CD4-positive, alpha-beta T cell treated with Interleukin-1 beta for 1 hour (primary cell): Measurements from ENCODE around the gene MAGED4B.
"Not testable (repeated sequence)": the region's sequence is repeated elsewhere in the genome, so short reads cannot be mapped to it uniquely, and the experiment has no call there.

Source experiments
- DNase-seq, 2 donors: peaks; one replicate each; pipeline ENCODE4 v3.0.0-alpha.2; 2020 to 2022

The MAGED4B gene, protein sequence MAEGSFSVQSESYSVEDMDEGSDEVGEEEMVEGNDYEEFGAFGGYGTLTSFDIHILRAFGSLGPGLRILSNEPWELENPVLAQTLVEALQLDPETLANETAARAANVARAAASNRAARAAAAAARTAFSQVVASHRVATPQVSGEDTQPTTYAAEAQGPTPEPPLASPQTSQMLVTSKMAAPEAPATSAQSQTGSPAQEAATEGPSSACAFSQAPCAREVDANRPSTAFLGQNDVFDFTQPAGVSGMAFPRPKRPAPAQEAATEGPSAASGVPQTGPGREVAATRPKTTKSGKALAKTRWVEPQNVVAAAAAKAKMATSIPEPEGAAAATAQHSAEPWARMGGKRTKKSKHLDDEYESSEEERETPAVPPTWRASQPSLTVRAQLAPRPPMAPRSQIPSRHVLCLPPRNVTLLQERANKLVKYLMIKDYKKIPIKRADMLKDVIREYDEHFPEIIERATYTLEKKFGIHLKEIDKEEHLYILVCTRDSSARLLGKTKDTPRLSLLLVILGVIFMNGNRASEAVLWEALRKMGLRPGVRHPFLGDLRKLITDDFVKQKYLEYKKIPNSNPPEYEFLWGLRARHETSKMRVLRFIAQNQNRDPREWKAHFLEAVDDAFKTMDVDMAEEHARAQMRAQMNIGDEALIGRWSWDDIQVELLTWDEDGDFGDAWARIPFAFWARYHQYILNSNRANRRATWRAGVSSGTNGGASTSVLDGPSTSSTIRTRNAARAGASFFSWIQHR

DNA sequence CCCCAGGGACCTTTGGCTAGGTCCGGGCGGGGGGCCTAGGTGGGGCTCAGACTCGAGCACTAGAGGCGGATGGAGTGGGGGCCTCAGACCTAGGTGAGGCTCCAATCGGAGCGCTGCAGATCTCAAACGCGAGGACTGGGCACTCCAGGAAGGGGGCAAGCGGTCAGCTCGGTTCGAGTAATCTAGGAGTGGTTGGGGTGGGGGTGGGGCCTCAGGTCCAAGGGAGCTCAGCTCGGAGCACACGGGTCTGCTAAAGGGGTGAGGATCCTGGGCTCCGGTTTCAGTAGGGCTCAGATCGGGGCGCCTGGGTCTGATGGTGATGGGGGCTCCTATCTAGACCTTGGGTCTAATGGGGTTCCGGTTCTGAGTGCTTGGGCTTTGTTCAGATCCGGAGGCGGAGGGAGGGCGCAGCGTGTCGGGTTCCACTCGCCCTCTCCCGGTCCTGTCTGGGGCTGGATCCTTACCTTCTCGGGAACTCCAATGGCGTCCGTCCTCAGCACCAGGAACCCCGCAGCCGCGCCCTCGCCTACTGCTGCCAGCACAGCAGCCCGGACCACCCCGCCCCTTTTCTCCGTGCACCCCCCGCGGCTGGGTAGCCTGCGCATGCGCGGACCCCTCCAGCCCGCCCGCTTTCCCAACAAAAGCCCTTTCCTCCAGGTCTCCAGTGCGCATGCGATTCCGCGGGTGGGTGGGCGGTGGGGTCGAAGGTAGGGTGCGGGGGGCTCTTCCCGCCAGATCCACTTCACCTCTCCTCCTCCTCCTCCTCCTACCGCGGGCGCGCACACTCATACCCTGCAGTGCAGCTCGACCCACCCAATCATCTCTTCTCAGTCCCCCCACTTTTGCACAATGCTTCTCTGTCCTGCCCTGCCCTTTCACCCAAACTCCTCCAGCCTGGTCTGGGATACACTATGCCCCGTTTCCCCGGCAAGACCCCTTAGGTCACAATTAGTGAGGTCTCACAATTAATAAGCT, at the start of gene MAGED4B:
TSS of gene MAGED4B (minus strand) at position 518 of the 975 bp plus-strand sequence. CDS start 1,011 bp downstream, outside the sequence.
- not testable (repeated sequence) for DNase-seq

DNA sequence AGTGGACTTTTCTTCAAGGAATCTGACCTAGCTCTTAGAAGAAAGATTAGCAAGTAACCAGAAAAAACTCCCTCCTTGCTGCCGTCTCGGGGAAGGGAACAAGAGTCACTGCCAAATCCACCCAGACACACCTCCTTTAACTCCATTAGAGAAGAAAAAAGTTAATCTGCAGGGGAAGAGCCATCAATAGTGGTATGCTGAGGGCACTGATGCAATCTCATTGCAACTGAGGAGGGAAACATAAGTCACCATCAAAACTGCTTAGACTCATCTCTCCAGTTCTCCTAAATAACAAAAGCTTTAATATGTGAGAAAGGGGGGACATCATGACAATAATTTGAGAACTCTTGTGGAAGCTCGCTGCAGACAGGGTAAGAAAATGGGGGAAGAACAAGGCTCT, 49.3 kb upstream of the MAGED4B start:
- DNase-seq = no peak

DNA sequence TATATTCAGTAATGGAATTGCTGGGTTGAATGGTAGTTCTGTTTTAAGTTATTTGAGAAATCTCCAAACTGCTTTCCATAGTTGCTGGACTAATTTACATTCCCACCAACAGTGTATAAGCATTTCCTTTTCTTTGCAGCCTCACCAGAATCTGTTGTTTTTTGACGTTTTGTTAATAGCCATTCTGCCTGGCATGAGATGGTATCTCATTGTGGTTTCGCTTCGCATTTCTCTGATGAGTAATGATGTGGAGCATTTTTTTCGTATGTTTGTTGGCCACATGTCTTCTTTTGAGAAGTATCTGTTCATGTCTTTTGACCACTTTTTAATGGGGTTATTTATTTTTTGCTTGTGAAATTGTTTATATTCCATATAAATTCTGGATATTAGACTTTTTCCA, 13.6 kb upstream of the MAGED4B start:
- DNase-seq = no peak

DNA sequence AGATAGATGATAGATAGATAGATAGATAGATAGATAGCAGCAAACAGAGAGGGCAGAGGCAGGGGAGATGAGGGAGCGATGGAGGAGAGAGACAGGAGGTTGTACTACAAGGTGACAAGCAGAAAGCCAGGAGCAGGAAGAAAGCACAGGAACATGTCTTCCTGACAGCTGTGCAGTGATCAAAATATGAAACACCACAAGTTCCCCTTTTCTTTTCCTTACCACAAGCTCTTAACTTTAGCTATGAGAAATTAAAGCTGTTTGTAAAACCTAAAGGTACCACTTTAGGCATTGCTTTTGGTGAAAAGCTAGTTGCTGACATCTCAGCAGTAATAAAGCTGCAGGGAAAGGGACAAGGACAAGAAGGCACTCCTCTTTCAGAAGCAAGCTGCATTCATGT, 9.1 kb upstream of the MAGED4B start:
- no peak for DNase-seq

DNA sequence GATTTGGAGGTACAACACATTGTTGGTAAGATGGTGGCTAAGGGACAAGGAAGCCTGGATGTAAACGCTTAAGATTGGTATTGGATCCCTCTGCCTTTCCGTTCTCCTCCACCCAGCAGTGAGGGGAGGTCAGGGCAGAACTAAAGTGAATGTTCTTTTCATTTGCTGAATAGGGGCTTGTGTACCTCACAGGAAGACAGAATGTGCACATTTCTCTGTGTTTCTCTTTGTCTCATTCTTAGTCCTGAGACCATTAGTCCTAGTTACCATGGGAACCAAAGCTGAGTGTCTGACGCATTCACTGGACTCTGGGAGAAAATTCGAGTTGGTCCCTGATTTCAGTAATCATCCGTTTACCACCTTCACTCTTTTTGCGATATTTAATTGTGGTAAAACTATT, 26.7 kb downstream of the MAGED4B start:
- DNase-seq = not testable (repeated sequence)

DNA sequence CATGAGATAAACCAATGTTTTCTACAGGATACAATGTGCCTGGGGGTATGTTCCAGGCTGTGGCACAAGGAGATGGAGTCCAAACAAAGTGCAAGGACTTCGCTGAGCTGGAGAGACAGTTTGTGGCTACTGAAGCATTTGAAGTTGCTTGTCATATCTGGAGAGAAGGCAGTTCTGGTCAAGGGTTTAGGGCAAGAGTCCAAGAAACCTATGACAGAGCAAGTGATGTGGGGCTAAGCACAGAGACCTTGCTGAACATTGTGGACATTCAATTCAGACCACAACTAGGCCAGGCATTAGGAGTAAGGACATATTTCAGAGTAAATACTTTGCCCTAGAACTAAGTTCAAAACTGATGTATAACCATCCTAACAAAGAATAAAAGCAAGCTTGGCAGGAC, 34.8 kb downstream of the MAGED4B start:
- DNase-seq = no peak

DNA sequence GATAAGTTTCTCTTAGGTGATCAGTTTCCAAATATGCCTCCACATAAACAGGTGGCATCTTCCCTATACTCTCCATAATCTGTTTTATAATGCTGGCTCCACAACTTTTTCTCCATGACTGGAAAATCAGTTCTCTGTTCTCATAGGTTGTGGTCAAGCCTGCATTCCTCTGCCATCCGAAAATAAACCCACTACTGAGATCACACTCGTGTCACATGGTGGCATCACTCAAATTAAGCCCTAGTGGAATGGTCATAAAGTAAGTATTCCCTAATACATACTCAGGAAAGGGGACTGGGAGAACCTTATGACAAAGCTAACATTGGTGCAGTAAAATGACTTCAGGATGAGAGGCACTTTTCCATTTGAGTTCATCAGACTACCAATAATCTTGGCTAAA, 37.6 kb downstream of the MAGED4B start:
- no peak for DNase-seq

DNA sequence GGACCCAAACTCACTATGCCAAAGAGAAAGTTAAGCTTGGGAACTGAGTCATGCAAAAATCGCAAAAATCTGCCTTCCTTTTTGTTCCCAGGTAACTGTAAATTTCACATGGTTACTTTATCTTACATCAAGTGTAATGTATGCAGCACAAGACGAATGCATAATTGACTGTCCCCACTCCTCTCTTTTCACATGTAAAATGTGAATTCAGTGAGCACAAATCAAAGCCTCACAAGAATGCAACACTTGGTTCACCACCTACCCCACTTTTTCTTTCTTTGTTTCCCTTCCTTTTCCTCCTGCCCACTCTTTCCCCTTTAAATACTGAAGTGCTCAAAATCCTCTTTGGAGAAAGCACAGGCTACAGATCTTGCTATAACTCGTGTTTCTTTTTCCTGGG, 53.2 kb downstream of the MAGED4B start:
- DNase-seq = no peak
